GM19035 (cell line): Measurements from ENCODE around the gene SLC26A9.

Source experiments
- ATAC-seq: cut with Tn5 transposase; IDR thresholded peaks from one replicate; pipeline ENCODE4 v1.9.1; 2021; ENCODE audit not compliant: unreplicated experiment

SLC26A9 gene

GRCh38 chr1:205973377-205974232 lies 30.3 kb upstream of the SLC26A9 start:
- no peak for ATAC-seq

DNA sequence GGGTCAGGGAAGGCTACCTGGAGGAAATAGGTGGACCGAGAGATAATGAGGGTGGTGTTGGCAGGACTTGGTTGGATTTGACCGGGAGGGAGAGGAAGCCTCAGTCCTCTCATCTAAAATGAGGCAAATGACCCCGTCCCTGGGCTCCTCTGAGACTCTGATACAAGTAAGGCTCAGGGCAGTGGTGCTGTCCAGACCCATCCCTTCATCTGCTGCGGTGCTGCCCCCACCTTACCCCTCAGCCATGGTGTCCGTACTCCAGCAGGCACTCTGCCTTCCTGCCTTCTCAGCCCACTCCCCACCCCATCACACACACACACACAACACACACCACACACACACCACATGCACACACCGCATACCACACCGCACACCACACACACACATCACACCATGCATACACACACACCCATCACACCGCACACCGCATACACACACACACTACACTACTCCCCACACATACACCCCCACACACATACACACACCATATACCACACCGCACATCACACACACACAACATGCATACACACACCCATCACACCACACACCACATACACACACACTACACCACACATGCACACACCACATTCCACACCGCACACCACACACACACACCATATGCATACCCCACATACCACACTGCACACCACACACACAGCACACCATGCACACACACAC lies 29.4 kb upstream of the SLC26A9 start:
- no peak for ATAC-seq

GRCh38 chr1:205972081-205972480 lies 28.8 kb upstream of the SLC26A9 start:
- ATAC-seq = no peak

DNA sequence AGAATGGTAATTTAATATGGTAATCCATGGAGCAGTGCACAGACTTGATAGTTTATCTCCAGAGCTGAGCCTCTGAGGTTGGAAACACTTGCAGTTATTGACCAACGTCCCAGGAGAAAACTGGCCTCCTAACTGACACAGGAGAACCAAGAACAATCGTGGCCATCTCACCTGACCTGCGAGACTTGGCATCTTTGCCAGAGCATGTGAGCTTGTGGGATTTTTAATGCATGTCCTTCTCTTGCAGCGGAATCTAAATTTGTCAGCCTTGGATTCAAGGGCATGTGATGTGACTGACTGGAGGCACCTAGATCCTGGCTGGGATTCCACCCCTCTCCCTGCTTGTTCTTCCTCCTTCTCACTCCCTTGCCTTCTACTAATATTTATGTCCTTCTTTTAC lies 27.8 kb upstream of the SLC26A9 start:
- no peak for ATAC-seq

DNA sequence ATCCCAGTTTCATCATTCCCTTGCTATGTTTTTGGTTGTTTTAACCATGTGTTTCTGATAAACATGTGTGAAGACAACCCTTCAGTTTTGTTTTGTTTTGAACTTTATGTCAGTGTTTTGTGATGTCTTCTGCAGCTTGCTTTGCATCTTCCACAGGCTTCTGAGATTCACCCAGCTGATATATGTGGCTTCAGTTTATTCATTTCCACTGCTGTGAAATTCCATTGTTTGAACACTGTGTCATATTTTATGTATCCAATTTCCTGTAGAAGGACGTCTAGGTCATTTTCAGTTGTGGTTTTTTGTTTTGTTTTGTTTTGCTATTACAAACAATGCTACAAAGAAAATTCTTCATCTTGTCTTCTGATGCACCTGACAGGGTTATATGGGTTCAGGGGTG lies 27.2 kb upstream of the SLC26A9 start:
- ATAC-seq = no peak

GRCh38 chr1:205969229-205969628 lies 26.0 kb upstream of the SLC26A9 start:
- no peak for ATAC-seq

DNA sequence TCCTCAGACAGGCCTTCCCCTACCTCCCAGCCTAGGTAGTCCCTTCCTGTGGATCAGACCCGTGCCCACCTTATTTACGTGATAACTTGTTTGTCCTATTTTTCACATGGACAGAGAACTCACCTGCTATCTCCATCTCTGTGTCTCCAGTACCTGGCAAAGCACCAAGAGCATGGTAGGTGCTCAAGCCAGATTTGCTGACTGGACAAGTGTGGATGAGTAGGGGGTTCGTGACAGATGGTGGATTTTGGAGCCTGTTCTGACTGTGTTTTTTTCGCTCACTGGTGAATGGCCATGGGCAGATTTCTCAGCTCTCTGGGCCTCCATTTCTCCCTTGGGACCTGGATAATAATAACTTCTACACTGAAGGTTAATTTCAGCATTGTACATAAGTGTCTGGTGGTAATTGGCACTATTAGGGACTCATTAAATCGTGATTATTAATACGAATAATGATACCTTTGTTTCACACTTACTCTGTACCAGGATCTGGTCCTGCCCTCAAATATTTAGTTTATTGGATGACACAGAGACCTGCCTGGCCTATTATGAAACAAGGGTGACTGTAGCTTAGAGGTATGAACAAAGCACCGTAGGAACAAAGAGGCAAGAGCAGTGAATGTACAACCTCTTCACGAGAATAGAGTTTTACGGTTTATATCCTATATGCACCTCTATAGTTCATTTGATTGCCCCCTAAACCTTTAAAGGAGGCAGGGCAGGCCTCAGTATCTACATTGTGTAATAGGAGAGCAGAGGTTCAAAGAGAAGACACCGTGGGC lies 24.5 kb upstream of the SLC26A9 start:
- no peak for ATAC-seq

GRCh38 chr1:205965036-205965884 lies 22.0 kb upstream of the SLC26A9 start:
- ATAC-seq = no peak

DNA sequence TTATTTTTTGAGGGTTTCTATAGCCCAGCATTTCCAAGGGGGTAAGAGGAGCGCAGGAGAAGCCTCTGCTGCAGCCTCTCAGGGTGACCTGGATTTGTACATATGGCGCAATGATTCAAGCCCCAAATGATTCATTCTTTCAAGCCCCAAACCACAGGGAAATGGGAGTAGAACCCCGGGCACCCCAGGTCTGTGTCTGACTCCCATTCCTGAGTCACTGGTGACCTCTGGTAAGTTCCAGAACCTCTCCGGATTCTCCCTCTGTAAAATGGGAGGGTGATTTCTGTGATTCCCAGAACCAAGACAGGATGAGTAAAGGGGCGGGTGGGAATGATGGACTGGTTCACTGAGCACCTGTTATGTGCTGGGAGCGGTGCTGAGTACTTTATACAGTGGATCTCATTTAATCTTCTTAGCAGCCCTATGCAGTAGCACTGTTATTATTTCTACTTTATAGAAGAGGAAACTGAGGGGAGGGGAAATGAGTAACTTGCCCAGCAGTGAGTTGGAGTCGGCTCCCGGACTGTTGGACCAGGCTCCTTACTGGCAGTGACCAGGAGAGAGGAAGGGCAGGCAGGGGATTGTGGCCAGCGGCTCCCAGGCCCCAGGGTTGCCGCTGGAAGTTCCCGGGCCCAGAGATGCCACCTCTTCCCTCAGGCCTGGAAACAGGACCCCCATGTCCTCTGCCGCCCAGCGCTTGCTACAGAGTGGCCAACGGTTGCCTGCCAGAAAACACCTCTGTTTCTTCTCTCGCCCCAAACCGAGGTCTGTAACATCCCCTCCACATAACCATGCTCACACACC lies 20.3 kb upstream of the SLC26A9 start:
- no peak for ATAC-seq

GRCh38 chr1:205962821-205963221 lies 19.6 kb upstream of the SLC26A9 start:
- no peak for ATAC-seq

DNA sequence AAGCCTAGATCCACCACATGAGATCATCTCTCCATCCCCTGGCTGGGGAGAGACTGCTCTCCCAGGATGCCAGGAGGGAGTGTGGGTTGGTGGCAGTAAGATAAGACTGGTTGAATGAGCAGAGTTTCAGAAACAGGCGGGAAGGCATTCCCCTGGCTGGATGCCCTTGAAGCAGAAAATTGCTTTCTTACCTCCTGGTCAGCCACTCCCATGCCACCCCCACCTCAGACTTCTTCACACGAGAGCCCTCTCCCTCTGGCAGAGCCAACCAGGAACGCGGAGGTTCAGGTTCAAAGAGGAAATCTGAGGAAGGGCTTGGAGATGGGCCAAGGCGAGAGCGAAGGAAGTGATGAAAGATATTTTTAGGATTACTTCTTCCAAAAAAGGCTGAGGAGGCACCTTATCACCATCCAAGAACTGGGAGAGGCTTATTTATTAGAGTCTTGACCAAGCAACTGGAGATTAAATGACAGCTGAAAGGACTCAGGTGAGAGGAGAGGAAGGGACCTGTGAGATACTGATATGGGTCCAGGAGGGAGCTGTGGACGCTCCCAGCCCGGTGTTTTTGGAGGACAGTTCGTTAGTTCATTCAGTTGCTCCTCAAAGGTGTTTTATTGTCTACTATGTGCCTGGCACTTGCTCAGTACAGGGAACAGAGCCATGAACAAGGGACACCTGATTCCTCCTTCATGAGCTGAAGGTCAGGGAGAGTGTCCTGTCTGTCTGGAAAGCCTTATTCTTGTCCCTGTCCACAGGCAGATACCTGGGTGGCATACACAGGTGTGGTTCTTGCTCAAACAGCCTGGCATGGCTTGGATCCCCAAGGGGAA lies 18.9 kb upstream of the SLC26A9 start:
- no peak for ATAC-seq

- ATAC-seq = no peak
Observed at GRCh38 chr1:205961405-205961804, 18.1 kb upstream of the SLC26A9 start.

GRCh38 chr1:205959789-205960188 lies 16.5 kb upstream of the SLC26A9 start:
- ATAC-seq = no peak

- no peak for ATAC-seq
Observed at GRCh38 chr1:205955499-205955898, 12.2 kb upstream of the SLC26A9 start.

GRCh38 chr1:205954819-205955404 lies 11.7 kb upstream of the SLC26A9 start:
- ATAC-seq = no peak

- ATAC-seq = no peak
Observed at GRCh38 chr1:205951746-205952145, 8.5 kb upstream of the SLC26A9 start.

DNA sequence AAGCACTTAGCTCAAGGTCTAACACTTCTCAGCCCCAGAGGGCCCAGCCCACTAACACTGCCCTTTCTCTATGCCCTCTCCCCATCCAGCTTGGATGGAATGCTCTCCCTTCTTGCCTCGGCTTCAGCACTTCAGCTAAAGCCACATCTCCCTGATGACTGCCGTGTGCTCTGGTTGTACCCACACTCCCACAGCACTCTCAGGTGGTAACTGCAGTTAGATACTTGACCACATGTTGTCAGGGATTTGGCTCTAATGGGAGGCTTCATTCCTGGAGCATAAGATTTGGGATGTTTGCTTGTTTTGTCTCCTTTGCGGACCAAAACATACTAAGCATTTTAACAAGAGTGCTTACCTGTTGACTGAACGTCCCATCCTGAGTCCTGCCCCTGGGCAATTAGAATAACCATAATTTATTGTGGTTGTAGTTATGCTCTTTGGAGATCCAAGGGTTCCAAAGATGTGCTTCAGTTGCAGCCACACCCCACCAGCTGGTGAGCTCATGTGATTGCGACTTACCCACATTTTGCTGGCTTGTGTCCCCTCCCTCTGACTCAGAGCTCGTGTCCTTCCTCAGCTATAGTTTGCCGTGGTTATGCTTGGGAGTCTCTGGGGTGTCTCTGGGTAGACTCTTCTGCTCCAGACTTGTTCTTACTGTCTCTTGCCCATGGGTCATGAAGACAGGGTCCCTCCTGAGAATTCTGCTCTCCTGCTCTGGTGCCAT lies 7.7 kb upstream of the SLC26A9 start:
- no peak for ATAC-seq

DNA sequence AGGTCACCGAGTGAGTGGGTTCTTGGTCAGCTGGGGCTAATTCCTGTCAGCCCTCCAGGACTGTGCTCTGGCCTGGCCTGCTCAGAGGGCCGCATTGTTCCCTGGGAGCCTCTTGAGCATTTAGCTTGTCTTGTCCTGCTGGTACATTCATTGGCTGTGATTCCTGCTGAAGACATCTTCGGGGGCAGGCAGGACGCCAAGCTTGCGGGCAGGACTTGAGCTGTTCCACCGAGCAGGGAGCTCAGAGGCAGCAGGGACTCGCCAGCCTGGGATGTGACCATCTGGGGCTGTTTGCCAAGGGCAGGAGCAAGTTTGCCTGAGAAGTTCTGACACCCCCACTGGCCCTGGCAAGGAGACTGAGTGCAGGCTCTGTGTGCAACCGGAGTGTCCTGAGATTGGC lies 7.0 kb upstream of the SLC26A9 start:
- ATAC-seq = no peak
